HuH-7.5 (cell line): ENCODE data around the gene STH.

Experiments
- DNase-seq: peaks from one replicate; pipeline ENCODE4 v3.0.0; 2011; ENCODE audit warnings: low spot score

STH gene

DNA sequence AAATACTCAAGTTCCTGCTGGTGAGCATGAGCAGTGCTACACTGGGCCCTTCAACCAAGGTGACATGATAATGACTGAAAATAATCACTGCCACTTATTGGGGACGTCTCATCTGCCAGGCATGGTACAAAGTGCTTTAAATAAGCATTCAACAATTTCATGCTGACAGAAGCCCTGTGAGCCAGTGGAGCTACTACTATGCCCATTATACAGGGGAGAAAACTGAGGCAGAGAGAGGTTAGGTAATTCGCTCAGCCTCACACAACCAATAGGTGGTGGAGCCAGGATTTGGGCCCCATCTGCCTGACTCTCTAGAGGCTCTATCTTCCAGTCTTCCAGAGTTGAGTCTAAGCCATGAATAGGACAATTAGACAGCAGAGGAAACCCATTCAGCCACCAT is 30.3 kb upstream of the STH start:
- no peak for DNase-seq

DNA sequence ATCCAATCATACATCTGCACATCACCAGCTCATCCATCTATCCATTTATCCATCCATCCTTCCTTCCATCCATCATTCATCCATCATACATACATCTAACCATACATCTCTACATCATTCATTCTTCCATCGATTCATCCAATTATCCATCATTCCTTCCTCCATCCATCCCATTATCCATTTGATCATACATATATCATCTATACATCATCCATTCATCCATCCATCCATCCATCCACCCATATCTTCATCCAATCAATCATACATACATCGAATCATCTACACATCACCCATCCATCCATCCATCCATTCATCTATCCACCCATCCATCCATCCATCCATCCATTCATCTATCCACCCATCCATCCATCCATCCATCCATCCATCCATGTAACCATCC is 29.3 kb upstream of the STH start:
- DNase-seq, result no peak

DNA sequence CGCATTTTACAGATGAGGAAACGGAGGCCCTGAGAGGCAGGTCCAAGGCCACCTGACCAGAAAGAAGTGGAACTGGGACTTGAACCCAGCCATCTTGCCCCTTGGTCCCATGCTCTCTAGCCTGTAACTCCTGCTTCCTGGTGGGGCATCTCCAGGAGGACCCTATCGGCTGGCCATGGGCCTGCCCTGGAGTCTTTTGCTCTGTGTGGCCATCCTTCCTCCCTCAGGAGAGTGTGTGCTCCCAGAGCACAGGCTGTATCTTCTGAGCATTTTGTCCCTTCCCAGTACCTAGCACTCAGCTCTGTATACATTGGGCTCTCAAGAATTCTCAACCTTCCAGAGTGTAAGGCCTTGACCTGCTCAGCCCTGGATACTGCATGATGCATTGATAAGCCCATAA is 28.4 kb upstream of the STH start:
- no peak for DNase-seq

DNA sequence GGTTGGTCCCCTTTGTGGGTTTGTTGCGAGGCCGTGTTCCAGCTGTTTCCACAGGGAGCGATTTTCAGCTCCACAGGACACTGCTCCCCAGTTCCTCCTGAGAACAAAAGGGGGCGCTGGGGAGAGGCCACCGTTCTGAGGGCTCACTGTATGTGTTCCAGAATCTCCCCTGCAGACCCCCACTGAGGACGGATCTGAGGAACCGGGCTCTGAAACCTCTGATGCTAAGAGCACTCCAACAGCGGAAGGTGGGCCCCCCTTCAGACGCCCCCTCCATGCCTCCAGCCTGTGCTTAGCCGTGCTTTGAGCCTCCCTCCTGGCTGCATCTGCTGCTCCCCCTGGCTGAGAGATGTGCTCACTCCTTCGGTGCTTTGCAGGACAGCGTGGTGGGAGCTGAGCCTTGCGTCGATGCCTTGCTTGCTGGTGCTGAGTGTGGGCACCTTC is 27.3 kb upstream of the STH start:
- no peak for DNase-seq

DNA sequence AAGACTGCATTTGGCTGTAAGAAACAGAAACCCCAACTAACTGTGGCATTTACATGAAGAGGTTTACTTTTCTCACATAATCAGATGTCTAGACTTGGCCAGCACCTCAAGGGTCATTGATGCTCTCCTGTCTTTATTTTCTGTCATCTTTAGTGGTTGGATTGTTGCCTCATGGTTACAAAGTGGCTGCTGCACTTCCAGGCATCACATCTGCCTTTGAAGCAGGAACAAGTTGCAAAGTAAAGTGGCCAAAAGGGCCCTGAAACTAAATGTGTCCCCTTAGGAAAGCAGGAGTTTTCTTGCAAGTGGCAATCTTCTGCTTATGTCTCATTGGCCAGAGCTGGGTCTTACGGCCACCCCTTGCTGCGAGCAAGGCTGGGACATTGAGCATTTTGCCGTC is 26.5 kb upstream of the STH start:
- DNase-seq, result no peak

DNA sequence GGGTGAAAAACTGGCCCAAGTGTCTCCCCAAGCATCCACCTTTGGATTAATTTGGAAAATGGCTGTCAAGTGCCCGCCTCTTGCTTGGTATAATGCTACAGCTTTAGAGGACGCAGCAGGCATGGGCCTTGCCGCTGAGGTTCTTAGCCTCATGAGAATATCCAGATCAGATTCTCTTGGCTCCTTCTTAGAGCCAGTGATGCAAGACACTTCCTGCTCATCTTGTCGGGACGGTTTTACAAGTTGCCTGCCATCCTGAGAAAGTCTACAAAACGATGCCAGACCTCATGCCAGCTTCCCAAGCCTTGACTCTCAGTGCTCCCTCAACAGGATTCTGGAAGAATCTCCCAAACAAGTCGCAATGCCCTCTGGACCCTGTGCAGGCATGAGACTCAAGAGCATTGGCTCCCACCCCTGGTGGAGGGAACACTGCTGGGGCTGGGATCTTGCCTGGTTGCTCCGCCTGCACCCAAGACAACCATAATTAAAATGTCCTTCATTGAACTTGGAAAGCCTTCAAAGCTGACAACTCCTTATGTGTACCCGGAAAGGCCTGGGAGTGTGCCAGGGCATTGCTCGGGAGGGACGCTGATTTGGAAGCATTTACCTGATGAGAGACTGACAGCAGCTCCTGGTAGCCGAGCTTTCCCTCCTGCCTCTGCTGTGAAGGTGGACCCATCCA is 25.8 kb upstream of the STH start:
- no peak for DNase-seq

DNA sequence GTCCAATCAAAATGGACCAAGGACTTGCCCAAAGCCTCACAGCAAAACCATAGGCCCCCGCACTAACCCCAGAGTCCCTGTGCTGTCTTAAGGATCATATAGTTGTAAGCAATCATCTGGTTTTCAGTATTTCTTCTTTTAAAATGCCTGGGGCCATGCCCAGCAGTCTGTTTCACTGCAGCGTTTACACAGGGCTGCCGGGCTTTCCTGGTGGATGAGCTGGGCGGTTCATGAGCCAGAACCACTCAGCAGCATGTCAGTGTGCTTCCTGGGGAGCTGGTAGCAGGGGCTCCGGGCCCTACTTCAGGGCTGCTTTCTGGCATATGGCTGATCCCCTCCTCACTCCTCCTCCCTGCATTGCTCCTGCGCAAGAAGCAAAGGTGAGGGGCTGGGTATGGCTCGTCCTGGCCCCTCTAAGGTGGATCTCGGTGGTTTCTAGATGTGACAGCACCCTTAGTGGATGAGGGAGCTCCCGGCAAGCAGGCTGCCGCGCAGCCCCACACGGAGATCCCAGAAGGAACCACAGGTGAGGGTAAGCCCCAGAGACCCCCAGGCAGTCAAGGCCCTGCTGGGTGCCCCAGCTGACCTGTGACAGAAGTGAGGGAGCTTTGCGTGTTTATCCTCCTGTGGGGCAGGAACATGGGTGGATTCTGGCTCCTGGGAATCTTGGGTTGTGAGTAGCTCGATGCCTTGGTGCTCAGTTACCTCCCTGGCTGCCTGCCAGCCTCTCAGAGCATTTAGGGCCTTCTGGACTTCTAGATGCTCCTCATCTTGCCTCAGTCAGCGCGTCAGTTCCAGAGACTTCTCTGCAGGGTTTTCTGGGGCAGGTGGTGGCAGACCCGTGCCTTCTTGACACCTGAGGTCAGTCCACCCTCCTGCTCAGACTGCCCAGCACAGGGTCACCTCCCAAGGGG is 24.8 kb upstream of the STH start:
- no peak for DNase-seq

DNA sequence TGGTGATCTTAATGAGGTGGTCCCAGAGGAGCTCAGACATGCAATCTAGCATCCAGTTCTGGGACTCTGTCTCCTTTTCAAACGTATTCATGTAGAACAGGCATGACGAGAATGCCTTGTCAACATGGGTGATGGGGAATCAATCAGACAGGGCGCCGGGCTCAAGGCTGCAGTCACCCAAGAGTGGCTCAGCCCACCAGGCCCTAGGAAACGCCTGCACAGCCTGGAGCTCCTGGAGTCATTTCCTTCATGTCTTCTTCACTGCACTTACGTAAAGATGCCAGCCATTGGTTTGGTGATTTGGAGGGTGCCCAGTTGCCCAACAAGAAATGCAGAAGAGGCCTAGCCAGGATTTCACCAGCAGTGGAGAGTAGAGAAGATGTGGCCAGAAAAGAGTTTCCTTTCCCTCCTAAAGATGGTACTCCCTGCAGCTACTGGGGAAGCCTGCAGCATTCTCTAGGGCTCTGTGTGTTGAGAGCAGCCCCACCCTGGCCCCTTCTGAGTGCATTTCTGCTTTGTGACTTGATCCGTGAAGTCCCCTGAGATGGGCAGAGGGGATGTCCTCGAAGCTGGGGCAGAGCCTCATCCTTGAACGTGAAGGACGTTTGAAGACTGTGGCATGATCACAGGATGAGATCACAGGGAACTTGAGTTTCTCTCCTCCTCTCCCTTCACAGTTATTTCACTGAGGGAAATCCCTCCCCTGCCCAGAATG is 24.0 kb upstream of the STH start:
- DNase-seq, result no peak

DNA sequence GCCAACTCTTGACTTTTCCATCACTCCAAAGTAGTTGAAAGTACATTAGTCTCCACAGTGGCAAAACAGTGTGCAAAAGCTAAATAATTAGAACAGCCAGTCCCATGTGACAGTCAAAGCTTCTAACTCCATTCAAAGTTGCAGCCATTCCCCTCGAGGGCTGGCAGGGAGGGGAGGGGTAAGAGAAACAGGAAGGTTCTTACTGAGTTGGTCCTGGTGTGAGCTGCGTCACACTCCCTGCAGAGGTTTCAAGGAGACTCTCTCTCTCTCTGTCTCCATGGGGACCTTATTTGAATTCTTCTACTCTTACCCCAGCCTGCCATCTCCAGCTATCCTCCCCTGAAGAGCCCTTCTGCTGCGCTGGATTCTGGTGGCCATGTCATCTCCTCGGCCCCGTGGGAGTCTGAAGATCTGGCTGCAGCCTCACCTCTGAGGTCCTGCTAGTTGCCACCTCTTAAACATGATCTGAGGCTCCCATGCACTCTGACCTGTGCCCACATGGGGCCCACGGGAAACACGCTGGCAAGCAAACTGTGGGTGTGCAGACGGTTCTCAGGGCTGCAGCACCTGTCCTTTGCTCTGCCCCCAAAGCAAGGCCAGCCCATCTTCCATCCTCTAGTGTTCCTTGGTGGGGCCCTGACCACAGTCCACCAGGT is 23.3 kb upstream of the STH start:
- no peak for DNase-seq

DNA sequence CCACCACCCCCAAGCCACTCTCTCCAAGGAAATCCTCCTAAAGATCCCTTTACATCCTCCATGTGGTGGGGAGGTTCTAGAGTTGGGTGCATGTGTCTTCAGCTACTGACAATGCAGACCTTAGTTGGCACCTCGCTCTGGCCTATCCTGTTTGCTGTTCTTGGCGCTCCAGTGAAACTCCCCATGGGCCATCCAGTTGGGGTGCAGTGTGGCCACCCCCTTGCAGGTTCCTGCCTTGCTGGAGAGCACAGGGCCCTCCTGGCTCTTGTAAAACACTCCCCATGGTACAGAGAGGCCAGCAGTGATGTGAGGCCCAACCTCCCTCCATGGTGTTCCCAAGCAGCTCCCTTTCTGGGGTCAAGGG is 22.7 kb upstream of the STH start:
- no peak for DNase-seq

DNA sequence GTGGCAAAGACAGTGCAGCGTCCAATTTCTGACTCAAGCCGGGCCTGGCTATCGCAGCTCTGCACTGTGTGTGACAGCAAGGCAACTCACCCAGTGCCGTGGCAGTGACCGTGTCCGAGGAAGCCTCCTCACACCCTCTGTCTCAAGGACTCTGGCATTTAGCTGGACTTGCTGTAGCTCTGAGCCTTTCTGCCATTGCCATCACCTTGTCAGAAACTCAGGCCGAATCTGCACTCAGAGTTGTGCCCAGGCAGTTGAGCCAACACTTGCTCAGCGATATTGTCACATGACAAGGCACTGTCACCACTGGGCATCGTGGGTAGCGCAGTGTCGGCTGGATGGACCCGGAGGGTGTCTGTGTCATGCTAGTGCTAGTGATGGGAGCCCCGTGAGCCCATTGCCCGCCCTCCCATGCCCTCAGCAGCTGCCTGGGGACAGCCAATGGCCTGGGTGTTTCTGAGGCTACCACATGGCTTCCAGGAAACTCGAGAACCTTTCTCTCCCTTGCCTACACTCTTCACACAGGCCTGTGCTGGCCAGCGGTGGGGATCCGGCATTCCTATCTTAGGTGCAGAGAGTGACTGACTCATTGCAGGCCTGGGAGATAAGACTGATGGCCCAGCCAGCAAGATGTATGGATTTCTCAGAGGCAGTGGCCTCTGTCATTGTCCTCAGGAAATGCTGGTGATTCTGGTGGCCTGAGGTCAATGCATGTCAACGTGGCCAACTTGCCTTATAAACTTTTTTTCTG is 22.1 kb upstream of the STH start:
- DNase-seq, result no peak

DNA sequence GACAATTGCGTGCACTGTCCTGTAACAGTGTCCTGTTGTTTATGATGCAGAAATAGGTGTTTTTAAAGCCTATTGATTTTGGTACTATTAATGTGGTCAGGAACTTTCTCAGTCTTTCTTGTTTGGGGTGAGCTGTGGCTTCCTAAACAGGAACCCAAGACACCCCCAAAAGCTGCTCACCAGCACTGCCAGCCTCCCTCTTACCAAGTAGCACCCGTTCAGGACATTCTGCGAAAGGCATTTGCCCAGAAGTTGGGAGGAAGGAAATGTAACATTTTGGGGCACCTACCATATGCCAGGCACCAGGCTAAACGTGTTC is 21.6 kb upstream of the STH start:
- no peak for DNase-seq

DNA sequence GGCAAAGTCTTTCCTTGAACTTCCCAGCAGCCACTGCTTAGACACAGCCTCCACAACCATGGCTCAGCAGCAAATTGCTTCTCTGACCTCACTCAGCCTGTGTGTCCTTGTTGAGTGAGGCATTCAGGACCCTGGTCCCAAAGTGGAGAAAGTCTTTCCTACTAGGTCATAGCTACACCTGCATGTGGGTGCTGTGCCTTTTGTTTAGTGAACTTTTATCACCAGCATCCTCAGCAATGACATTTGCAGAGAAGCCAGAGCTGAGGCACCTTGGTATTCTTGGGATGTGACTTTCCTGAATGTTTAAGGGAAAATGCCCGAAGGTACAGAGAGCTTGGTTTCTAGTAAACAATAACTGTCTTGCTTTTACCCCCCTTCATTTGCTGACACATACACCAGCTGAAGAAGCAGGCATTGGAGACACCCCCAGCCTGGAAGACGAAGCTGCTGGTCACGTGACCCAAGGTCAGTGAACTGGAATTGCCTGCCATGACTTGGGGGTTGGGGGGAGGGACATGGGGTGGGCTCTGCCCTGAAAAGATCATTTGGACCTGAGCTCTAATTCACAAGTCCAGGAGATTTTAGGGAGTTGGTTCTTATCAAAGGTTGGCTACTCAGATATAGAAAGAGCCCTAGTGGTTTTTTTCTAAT is 20.9 kb upstream of the STH start:
- DNase-seq, result no peak

DNA sequence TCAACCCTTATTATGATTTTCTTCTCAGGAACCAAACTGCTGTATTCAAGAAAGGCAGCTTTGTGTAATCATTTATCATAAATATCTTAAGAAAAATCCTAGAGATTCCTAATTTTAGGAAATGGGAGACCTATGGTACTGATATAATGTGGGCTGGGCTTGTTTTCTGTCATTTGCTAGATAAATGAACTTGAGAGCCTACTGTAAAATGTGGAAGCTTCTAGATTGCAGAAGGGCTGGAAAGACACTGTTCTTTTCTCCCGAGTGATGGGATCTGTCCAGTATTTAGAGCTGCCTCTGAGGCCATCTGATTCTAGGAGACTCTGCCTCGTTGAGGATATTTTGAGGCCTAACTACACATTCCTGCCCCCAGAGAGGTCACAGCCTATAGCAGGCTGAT is 19.9 kb upstream of the STH start:
- DNase-seq, result no peak

DNA sequence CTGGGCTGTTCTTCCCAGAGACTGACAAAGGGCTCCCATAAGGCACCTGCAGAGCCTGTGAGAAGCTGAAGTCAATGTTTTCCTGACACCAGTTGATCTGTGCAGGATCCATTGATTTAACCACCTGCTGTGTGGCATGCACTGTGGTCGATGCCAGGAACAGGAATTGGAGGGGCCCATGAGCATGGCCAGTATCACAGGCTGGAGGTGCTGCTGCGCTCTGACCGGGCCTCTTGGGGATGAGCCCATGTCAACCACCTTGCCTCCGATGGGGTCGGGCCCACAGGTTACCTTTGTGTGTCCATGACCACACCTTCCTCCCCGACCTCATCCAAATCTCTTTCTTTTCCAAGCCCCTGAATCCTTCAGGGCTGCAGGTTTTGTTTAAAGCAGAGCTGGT is 18.2 kb upstream of the STH start:
- no peak for DNase-seq

DNA sequence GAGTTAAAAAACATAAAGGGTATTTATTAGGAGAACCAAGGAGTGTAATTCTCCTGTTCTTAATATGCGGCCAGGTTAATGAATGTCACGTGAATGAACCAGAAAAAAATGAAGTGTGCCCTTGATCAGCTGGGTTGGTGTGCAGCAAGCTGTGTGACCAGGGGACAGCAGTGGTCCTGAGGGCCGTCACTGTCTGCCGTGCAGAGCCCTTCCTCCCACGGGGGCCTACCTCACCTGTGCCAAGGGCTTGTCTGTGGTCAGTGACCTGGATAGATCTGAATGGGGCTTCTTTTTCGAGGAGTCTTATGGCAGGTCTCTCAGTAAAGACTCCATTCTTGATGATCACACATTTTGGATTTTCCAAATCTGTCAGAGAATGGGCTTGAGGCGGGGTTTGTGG is 17.7 kb upstream of the STH start:
- DNase-seq, result no peak

DNA sequence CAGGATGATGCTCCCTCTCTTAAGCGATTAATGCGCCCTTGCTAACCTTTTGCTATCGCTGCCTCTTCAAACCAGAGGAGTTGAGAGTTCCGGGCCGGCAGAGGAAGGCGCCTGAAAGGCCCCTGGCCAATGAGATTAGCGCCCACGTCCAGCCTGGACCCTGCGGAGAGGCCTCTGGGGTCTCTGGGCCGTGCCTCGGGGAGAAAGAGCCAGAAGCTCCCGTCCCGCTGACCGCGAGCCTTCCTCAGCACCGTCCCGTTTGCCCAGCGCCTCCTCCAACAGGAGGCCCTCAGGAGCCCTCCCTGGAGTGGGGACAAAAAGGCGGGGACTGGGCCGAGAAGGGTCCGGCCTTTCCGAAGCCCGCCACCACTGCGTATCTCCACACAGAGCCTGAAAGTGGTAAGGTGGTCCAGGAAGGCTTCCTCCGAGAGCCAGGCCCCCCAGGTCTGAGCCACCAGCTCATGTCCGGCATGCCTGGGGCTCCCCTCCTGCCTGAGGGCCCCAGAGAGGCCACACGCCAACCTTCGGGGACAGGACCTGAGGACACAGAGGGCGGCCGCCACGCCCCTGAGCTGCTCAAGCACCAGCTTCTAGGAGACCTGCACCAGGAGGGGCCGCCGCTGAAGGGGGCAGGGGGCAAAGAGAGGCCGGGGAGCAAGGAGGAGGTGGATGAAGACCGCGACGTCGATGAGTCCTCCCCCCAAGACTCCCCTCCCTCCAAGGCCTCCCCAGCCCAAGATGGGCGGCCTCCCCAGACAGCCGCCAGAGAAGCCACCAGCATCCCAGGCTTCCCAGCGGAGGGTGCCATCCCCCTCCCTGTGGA is 16.0 kb upstream of the STH start:
- no peak for DNase-seq

DNA sequence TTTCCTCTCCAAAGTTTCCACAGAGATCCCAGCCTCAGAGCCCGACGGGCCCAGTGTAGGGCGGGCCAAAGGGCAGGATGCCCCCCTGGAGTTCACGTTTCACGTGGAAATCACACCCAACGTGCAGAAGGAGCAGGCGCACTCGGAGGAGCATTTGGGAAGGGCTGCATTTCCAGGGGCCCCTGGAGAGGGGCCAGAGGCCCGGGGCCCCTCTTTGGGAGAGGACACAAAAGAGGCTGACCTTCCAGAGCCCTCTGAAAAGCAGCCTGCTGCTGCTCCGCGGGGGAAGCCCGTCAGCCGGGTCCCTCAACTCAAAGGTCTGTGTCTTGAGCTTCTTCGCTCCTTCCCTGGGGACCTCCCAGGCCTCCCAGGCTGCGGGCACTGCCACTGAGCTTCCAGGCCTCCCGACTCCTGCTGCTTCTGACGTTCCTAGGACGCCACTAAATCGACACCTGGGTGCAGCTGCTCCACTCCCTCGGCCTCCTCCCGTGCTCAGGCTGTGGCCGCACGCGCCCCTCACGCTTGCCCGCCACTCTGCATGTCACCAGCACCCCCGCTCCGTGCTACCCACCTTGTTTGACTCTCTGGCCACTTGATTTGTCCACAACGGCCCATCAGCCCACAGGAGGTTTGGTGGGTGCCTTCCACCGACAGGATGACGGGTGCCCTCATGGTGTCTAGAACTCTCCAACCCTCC is 15.3 kb upstream of the STH start:
- DNase-seq, result no peak

DNA sequence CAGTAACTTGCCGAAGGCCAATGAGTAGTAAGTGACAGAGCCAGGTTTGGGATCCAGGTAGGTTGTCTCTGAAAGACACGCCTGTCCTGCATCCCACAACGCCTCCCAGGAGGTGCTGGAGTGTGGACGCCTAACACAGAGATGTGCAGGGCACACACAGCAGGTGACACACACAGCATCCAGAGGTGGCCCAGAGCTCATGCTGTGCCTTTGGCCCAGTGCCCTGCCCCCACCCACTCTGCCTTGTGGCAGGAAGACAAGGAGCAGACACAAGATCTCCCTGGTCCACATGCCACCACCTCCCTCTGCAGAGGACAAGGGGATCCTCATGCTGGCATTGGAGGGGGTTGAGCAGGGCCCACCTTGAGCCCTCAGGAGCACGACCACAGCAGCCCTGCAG is 14.7 kb upstream of the STH start:
- no peak for DNase-seq

DNA sequence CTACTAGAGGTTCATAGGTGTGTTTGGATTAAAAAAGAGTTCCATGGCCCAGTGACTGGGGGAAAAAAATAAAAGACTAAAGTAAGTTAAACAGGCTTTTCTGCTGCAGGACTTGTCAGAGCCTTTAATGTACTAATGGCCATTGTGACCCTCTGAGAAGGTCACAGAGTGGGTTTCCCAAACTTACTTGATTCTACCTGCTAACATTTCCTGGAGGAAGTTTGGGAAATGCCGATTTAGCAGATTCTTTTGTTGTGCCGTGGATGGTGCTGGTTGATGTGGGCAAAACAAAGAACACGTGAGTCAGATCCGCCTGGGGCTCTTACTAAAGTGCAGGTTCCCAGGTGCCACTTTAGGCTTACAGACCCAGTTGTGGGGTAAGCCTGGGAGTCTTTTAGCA is 13.6 kb upstream of the STH start:
- no peak for DNase-seq
